Limb (tissue), 2 donors: ENCODE results near the gene EIF1.

Experiments
- DNase-seq, 2 donors: peaks; one replicate each; pipeline ENCODE4 v3.0.0-alpha.2; 2016; ENCODE audit errors: extremely low spot score in 2 of 2

EIF1 gene

GRCh38 chr17:41735744-41736143 is 47.1 kb downstream of the EIF1 start:
- no peak for DNase-seq

DNA sequence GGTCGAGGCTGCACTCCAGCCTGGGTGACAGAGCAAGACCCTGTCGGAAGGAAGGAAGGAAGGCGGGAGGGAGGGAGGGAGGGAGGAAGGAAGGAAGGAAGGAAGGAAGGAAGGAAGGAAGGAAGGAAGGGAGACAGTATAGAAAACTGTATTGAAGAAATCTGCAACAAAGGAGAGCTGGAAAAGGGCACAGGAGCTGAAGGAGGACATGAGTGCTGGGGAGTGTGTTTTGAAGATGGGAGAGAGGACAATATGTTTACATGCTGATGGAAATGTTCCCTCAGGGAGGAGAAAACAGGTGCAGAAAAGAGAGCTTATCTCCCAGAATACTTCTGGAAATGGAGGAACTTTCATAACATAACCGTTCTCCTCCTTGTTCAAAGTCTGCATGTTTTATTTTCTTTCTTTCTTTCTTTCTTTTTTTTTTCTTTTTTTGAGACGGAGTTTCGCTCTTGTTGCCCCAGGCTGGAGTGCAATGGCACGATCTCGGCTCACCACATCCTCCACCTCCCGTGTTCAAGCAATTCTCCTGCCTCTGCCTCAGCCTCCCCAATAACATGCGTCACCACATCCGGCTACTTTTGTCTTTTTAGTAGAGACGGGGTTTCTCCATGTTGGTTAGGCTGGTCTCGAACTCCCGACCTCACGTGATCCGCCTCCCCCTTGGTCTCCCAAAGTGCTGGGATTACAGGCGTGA is 48.4 kb downstream of the EIF1 start:
- no peak for DNase-seq

DNA sequence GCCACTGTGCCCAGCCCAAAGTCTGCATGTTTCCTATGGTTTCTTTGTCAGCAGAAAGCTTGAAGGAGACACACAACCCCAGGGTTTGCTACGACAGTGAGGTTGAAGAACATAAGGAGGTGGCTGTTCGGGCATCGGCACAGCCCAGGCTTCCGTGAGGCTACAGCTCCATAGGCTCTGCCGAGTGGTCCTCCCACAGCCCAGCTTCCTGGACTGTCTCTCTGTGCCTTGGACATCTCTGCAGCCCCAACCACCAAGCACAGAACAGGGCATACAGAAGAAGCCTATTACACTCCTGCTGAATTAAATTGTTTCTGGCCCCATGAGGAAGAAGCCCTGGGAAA is 49.0 kb downstream of the EIF1 start:
- DNase-seq, result no peak

- DNase-seq, result peak; percentile 74 to 91
These were observed 49.6 kb downstream of the EIF1 start for GRCh38 chr17:41738077-41738800.

GRCh38 chr17:41738801-41739112 is 50.1 kb downstream of the EIF1 start:
- DNase-seq, result no peak

DNA sequence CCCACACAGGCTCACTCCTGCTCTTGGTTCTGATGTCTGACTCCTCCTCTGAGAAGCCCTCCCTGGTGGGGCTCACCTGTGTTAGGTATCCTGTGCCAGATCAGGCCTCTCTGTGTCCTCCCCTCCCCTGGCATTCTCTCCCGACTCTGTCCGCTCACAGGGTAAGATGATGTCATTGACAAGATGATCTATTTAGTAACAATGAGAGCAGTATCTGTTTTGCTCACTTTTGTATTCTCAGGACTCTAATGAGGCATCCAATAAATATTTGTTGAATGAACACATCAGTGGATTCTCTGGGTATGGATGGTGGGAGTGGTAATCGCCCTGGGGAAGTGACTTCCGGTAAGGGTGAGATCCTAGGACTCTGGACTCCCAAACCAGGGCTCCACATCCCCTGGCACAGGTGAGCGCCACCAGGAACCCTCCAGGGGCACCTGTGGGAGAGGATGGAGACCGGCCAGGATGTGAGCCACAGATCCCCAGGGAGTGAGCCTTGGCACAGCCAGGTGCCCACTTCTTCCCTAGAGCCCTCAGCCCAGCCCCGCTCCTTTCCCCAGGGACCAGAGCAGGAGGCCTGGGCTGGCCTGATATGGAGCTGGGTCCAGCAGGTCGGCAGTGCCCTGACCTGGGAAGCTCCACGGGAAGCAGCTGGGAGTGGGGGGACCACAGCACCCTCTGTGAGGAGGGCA is 51.1 kb downstream of the EIF1 start:
- DNase-seq, result no peak

DNA sequence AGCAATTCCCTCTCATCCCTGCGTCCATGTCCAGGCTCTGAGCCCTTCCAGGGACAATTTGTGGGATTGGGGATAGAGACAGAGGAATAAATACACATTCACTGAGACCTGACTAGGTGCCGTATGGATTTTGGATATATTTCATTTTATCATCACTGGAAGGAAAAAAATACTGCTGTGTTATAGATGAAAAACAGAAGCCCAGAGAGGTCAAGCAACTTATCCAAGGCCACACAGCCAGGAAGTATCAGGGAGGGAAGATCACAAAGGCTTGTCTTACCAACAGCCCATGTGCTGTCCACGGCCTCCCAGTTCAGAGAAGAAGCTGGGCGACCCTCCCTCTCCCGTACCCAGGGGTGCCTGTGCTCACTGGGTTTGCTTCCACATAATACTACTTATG is 51.8 kb downstream of the EIF1 start:
- DNase-seq, result no peak

GRCh38 chr17:41741709-41742108 is 53.0 kb downstream of the EIF1 start:
- DNase-seq, result no peak
